K562 (cell line): ENCODE data around the gene POP5. TPM values are rescaled to one million over a fixed set of nuclear protein-coding genes. Genes with fewer than 3 reads are reported as not detected.
A peak's percentile ranks its signal among the peaks of the same experiment; 100 is the strongest.

Experiments used
- ATAC-seq: fragments of 200-7000 bp; cut with Tn5 transposase; 3 replicates; pipeline ENCODE4 v1.9.1; 2020; ENCODE audit warnings: moderate library complexity
- Bru-seq: library from RNA; stranded (reverse); fragments of 400-500 nt; gene quantifications from one replicate; lab custom pipeline; 2021; lab: Mats Ljungman, UMichigan
- BruChase-seq, 2 experiments: library from RNA; stranded (reverse); fragments of 400-500 nt; gene quantifications; one replicate each; lab custom pipeline; 2021; lab: Mats Ljungman, UMichigan
- BruUV-seq: library from RNA; stranded (reverse); fragments of 400-500 nt; replicated peaks from 2 replicates; lab custom pipeline; 2021; lab: Mats Ljungman, UMichigan
- CTCF ChIA-PET: fragments of 300-600 bp; formaldehyde crosslinking; extraction: SDS; loops from one replicate; lab custom pipeline; 2021; ENCODE audit warnings: low intra/inter-chr PET ratio; lab: Yijun Ruan, JAX
- POLR2A ChIA-PET: fragments of 300-600, 350-650 bp; sonication (Branson Sonifier 250); formaldehyde crosslinking; extraction: SDS; loops from one replicate; lab custom pipeline; 2021; ENCODE audit warnings: antibody characterized with exemption, inconsistent platforms; lab: Yijun Ruan, JAX
- DNase-seq, 4 experiments: peaks; one replicate each; pipeline versions ENCODE4 v3.0.0 to v3.0.0-alpha.2; 2011 to 2018; ENCODE audit warnings: low spot score in 3 of 4, mixed read lengths in 3 of 4; ENCODE audit errors: extremely low read depth in 1 of 4
- FAIRE-seq: peaks from 2 replicates; lab custom pipeline; 2011; peaks lifted over from hg19 to GRCh38; lab: Jason Lieb, UNC
- H2AFZ ChIP-seq: 2 replicates; pipeline ENCODE4 v1.6.0; 2011; ENCODE audit warnings: low read depth, low read length, control low read depth, inconsistent platforms
- H3K27ac ChIP-seq: fragments of 200-600 bp; 3 replicates; pipeline ENCODE4 v1.8.0; 2011; ENCODE audit warnings: low read depth, mild to moderate bottlenecking, control low read depth, inconsistent platforms, low read length, moderate library complexity, mixed read lengths; ENCODE audit errors: extremely low read depth
- H3K27me3 ChIP-seq, 2 experiments: fragments of 300-600 bp in 1 of 2; 2 replicates in 1 of 2; 3 replicates in 1 of 2; pipeline versions ENCODE4 v1.6.0 to v1.8.0; 2011; ENCODE audit warnings: inconsistent platforms in 2 of 2, low read length in 2 of 2, mild to moderate bottlenecking in 1 of 2, mixed read lengths in 1 of 2, moderate library complexity in 1 of 2; ENCODE audit not compliant: control insufficient read depth in 2 of 2, insufficient read depth in 2 of 2
- H3K36me3 ChIP-seq: fragments of 300-600 bp; 3 replicates; pipeline ENCODE4 v1.8.0; 2011; ENCODE audit warnings: mild to moderate bottlenecking, low read length, inconsistent platforms; ENCODE audit not compliant: control insufficient read depth, insufficient read depth
- H3K4me1 ChIP-seq, 2 experiments: fragments of 200-600 bp in 1 of 2; replicated peaks in 1 of 2; 2 replicates in 1 of 2; 3 replicates in 1 of 2; pipeline versions ENCODE4 v1.5.1 to v1.8.0; 2011; ENCODE audit warnings: inconsistent platforms in 2 of 2, low read length in 2 of 2, mild to moderate bottlenecking in 1 of 2, mixed read lengths in 1 of 2, moderate library complexity in 1 of 2; ENCODE audit not compliant: control insufficient read depth in 2 of 2, insufficient read depth in 2 of 2
- H3K4me2 ChIP-seq: 2 replicates; pipeline ENCODE4 v1.6.1; 2011; ENCODE audit warnings: low read length, control low read depth, inconsistent platforms, mixed read lengths; ENCODE audit not compliant: insufficient read depth
- H3K4me3 ChIP-seq: fragments of 200-600 bp; sonication (generic), shearing (Covaris generic); 2 replicates; pipeline ENCODE4 v1.5.1; 2016; ENCODE audit warnings: control low read depth, inconsistent platforms
- H3K79me2 ChIP-seq: fragments of 200-600 bp; 3 replicates; pipeline ENCODE4 v1.8.0; 2011; ENCODE audit warnings: low read length, inconsistent platforms; ENCODE audit not compliant: control insufficient read depth, insufficient read depth
- H3K9ac ChIP-seq, 2 experiments: 2 replicates each; pipeline versions ENCODE4 v1.6.0 to v1.6.1; 2011; ENCODE audit warnings: low read depth in 2 of 2, low read length in 2 of 2, control low read depth in 1 of 2, inconsistent platforms in 1 of 2, mild to moderate bottlenecking in 1 of 2, mixed read lengths in 1 of 2; ENCODE audit not compliant: insufficient read depth in 1 of 2
- H3K9me1 ChIP-seq: one replicate; pipeline ENCODE4 v1.6.0; 2011; ENCODE audit warnings: inconsistent platforms, mild to moderate bottlenecking, low read length, moderate library complexity; ENCODE audit not compliant: control insufficient read depth, insufficient read depth
- H3K9me3 ChIP-seq: replicated peaks from 2 replicates; pipeline ENCODE4 v1.5.1; 2011; ENCODE audit warnings: low read depth, low read length, inconsistent platforms; ENCODE audit not compliant: control insufficient read depth, insufficient read depth
- H4K20me1 ChIP-seq: replicated peaks from 2 replicates; pipeline ENCODE4 v1.6.1; 2011; ENCODE audit warnings: low read length, inconsistent platforms, mixed read lengths; ENCODE audit not compliant: control insufficient read depth, insufficient read depth
- CREM ChIP-seq: IDR thresholded peaks from 2 replicates; pipeline ENCODE4 v1.6.1; 2014; ENCODE audit warnings: antibody characterized with exemption, low read depth
- ETV1 ChIP-seq: fragments of 450-650 bp; conservative IDR thresholded peaks from 2 replicates; pipeline ENCODE4 v1.6.1; 2016; ENCODE audit warnings: missing genetic modification characterization, control low read depth, low read depth, missing compliant biosample characterization
- PHTF2 ChIP-seq: fragments of 250-450 bp; sonication (Bioruptor Pico); IDR thresholded peaks from 2 replicates; pipeline ENCODE4 v1.5.0; 2021; ENCODE audit warnings: mild to moderate bottlenecking
- ZFP91 ChIP-seq: sonication (generic); formaldehyde crosslinking; IDR thresholded peaks from 2 replicates; pipeline ENCODE4 v1.8.0; 2022; ENCODE audit warnings: mild to moderate bottlenecking, missing genetic modification reagents
- ZNF668 ChIP-seq: fragments of 250-450 bp; sonication (Bioruptor Pico); IDR thresholded peaks from 2 replicates; pipeline ENCODE4 v1.8.0; 2022; ENCODE audit warnings: mild to moderate bottlenecking, inconsistent platforms
- WGBS: fragments of 100-300 bp; shearing (Covaris generic); methylation state at CpG from one replicate; pipeline ENCODE4 v1.1.6; 2016; ENCODE audit warnings: low coverage, mixed read lengths; ENCODE audit not compliant: insufficient coverage; ENCODE audit errors: missing lambda C conversion rate; 5-methylcytosine and 5-hydroxymethylcytosine counted together
- in situ Hi-C: fragments of 300-500 bp; cut with MboI; formaldehyde crosslinking; loops from 4 replicates; pipeline ENCODE4 v1.15.0; 2018; ENCODE audit warnings: inconsistent platforms, mixed read lengths
- intact Hi-C: fragments of 100-400 bp; cut with micrococcal nuclease; formaldehyde crosslinking; loops from 2 replicates; pipeline ENCODE4 v1.14.2; 2022
- long read RNA-seq, 3 experiments: library from polyadenylated mRNA in 2 of 3; library from RNA in 1 of 3; unstranded in 2 of 3; stranded (forward) in 1 of 3; transcript quantifications; one replicate each; pipeline ENCODE4 v2.0.0, GENCODE V29; 2019 to 2022
- polyA minus RNA-seq, 3 experiments: library from RNA; depleted of rRNA, polyadenylated mRNA; stranded (reverse); fragments of >200 nt; gene quantifications; 2 replicates each; pipeline ENCODE4 v1.2.3, GENCODE V29; 2011
- polyA plus RNA-seq, 8 experiments: library from polyadenylated mRNA; depleted of rRNA in 4 of 8; stranded (reverse) in 5 of 8; unstranded in 3 of 8; fragments of >200 nt; fragmentation: Nextera tagmentation in 2 of 8; fragmentation: Illumina TruSeq in 1 of 8; extraction: Ambion mirVana in 2 of 8; extraction: Trizol in 1 of 8; gene quantifications; 2 replicates each; pipeline versions ENCODE4 v1.2.1 to v1.2.3, GENCODE V29; 2011 to 2014; ENCODE audit warnings: inconsistent platforms in 1 of 8, missing spikeins in 1 of 8
- total RNA-seq, 7 experiments: library from RNA; depleted of rRNA in 6 of 7; stranded (reverse); fragments of >200 nt in 6 of 7; fragmentation: Illumina TruSeq in 2 of 7; extraction: Trizol in 2 of 7; gene quantifications; 2 replicates each; pipeline versions ENCODE4 v1.2.1 to v1.2.3, GENCODE V29; 2011 to 2021; ENCODE audit warnings: low replicate concordance in 1 of 7

Gene POP5
- 66.1 and 98.7 TPM in 2 replicates for total RNA-seq (2011; cell fraction: chromatin; rRNA removed; ENCODE audit: low replicate concordance)
- 83.4 and 96.9 TPM in 2 replicates for total RNA-seq (2011; cell fraction: nucleolus; rRNA removed)
- 89.8 and 104 TPM in 2 replicates for total RNA-seq (2011; cell fraction: nucleoplasm; rRNA removed)
- total RNA-seq (2014; rRNA removed) (69.0 and 73.0 TPM in 2 replicates), total RNA-seq (2014; rRNA removed; fragmentation: Illumina TruSeq; extraction: Trizol) (73.8 and 75.5 TPM in 2 replicates), total RNA-seq (2015; rRNA removed; fragmentation: Illumina TruSeq; extraction: Trizol) (64.6 and 66.9 TPM in 2 replicates), total RNA-seq (2021) (69.7 and 76.4 TPM in 2 replicates), polyA plus RNA-seq (2011; rRNA removed) (99.3 and 113 TPM in 2 replicates), polyA plus RNA-seq (2014; fragmentation: Illumina TruSeq; extraction: Trizol) (57.5 and 79.6 TPM in 2 replicates), polyA plus RNA-seq (2014; fragmentation: Nextera tagmentation; extraction: Ambion mirVana) (100 to 1,000 TPM; 235 to 253 TPM), polyA plus RNA-seq (2014; rRNA removed) (114 and 126 TPM in 2 replicates), polyA minus RNA-seq (2011; rRNA and poly(A)+ RNA removed) (57.9 and 59.2 TPM in 2 replicates), Bru-seq, nascent RNA (percentile 91 among the genes with signal in this experiment), BruChase-seq, experiment 1, labeled RNA remaining after a 2-hour chase (percentile 72 among the genes with signal in this experiment), BruChase-seq, experiment 2, labeled RNA remaining after a 6-hour chase (percentile 75 among the genes with signal in this experiment)
- polyA plus RNA-seq (2011; cell fraction: cytosol; rRNA removed): 111 and 118 TPM in 2 replicates
- polyA plus RNA-seq (2011; cell fraction: nucleus; rRNA removed): 125 and 132 TPM in 2 replicates
- polyA plus RNA-seq (2012): 66.6 and 90.2 TPM in 2 replicates
- polyA minus RNA-seq (2011; cell fraction: cytosol; rRNA and poly(A)+ RNA removed): 20.4 and 32.0 TPM in 2 replicates
- 31.8 and 52.6 TPM in 2 replicates for polyA minus RNA-seq (2011; cell fraction: nucleus; rRNA and poly(A)+ RNA removed)
- long read RNA-seq, experiment 1, transcript POP5-202 (5 exons, 801 nt): major isoform, 74 of 146 reads
- long read RNA-seq, experiment 1, transcript POP5-207 (1 exons, 578 nt): minor isoform, 10 of 146 reads
- long read RNA-seq, experiment 1, transcript POP5-201 (4 exons, 913 nt): minor isoform, 6 of 146 reads
- long read RNA-seq, experiment 1, transcript POP5-208 (4 exons, 821 nt): minor isoform, 30 of 146 reads
- long read RNA-seq, experiment 1, partial matches to known transcripts: 6 of 146 reads
- long read RNA-seq, experiment 1, other reads (novel, unspliced or antisense): 14 of 146 reads
- long read RNA-seq, experiment 2, transcript POP5-208 (4 exons, 821 nt): minor isoform, 7 of 49 reads
- long read RNA-seq, experiment 2, transcript POP5-202 (5 exons, 801 nt): major isoform, 29 of 49 reads
- long read RNA-seq, experiment 2, partial matches to known transcripts: 1 of 49 reads
- long read RNA-seq, experiment 2, other reads (novel, unspliced or antisense): 5 of 49 reads
- long read RNA-seq, experiment 3, transcript POP5-202 (5 exons, 801 nt): major isoform, 46 of 80 reads
- long read RNA-seq, experiment 3, transcript POP5-208 (4 exons, 821 nt): minor isoform, 18 of 80 reads
- long read RNA-seq, experiment 3, partial matches to known transcripts: 5 of 80 reads
- long read RNA-seq, experiment 3, other reads (novel, unspliced or antisense): 3 of 80 reads

- BruUV-seq: TSS peak; percentile 79
- peak; percentile 100 for FAIRE-seq
- CTCF ChIA-PET: interaction anchor here (1.7 kb wide), 1 partner anchor 68 kb away, joined by 6 read pairs; no protein-coding TSS in a partner anchor
- Histone ChIP-seq H3K79me2 (peaks cover 14% of the 10 kb centered on the region; the same call in 2 of the 3 replicates), H4K20me1 (peaks cover 10% of the 10 kb centered on the region; the same call in 1 of the 2 replicates), H2AFZ (peak within 1 kb of the TSS; percentile 92), H3K4me1 (peaks cover 13 to 19% of the 10 kb centered on the region in 2 experiments; a peak in 3 of 5 replicates), H3K27me3 (peaks cover 5 to 8% of the 10 kb centered on the region in 2 experiments; a peak in 3 of 5 replicates), H3K4me3 (peak within 1 kb of the TSS; percentile 70), H3K27ac (peak within 1 kb of the TSS; percentile 66), H3K9ac (peak within 1 kb of the TSS; percentile 71 to 99), H3K4me2 (peak within 1 kb of the TSS; percentile 87), H3K9me3 (no peaks in the 10 kb centered on the region), H3K9me1 (no peaks in the 10 kb centered on the region), H3K36me3 (peaks cover 36% of the 10 kb centered on the region)
- peak; percentile 92 to 99 (median 94) for DNase-seq
- intact Hi-C loops: loop anchor here (5.0 kb wide), 3 partner anchors 114 to 254 kb away; partner anchors contain the start of genes GATC, PLA2G1B, SRSF9 and TRIAP1
- peak; percentile 95 for ATAC-seq
- POLR2A ChIA-PET: interaction anchor here (0.6 to 2.2 kb wide), 16 partner anchors 11 to 1516 kb away, joined by 3 to 12 read pairs (median 4); partner anchors contain the start of gene RNU4-2
- WGBS: under 1% methylated on average over 48 of the region's 56 CpGs
- in situ Hi-C loops: loop anchor here (5.0 kb wide), 1 partner anchor 131 kb away; the partner anchor contains the start of gene UNC119B
- TF ChIP-seq CREM (0 out of 2 replicates have a peak, but pooled peaks have one; percentile 25), ETV1 (tag) (peak; percentile 56; the same call in 1 of the 2 replicates), ZFP91 (CRISPR knock-in tag) (peak; percentile 71; the same call in 1 of the 2 replicates), ZNF668 (CRISPR knock-in tag) (no peak), PHTF2 (CRISPR knock-in tag) (no peak)
Measured at GRCh38 chr12:120580787-120581723, at the start of gene POP5. Gene POP5, minus strand, starts transcription at chr12:120581402. Its CDS starts 40 bp downstream, at chr12:120581362.
